Mesothelial cell of epicardium (in vitro differentiated cells): ENCODE data around the gene CC2D1A. TPM values are rescaled to one million over a fixed set of nuclear protein-coding genes. Genes with fewer than 3 reads are reported as not detected.

ENCODE experiments used
- DNase-seq, 2 experiments: peaks; one replicate each; pipeline ENCODE4 v3.0.0; 2021; ENCODE audit warnings: low spot score in 2 of 2; ENCODE audit not compliant: unreplicated experiment in 2 of 2
- H3K27ac Mint-ChIP-seq: 2 replicates; pipeline ENCODE4 v1.8.0; 2021; ENCODE audit warnings: mixed read lengths
- H3K27me3 Mint-ChIP-seq: 2 replicates; pipeline ENCODE4 v1.8.0; 2021; ENCODE audit warnings: low read depth, mixed read lengths
- H3K36me3 Mint-ChIP-seq: 2 replicates; pipeline ENCODE4 v1.8.0; 2021; ENCODE audit warnings: mixed read lengths
- H3K4me1 Mint-ChIP-seq: 2 replicates; pipeline ENCODE4 v1.8.0; 2021; ENCODE audit warnings: mixed read lengths
- H3K4me3 Mint-ChIP-seq: 2 replicates; pipeline ENCODE4 v1.8.0; 2021; ENCODE audit warnings: mild to moderate bottlenecking, moderate library complexity, mixed read lengths
- H3K9me3 Mint-ChIP-seq: 2 replicates; pipeline ENCODE4 v1.8.0; 2021; ENCODE audit warnings: mixed read lengths
- CTCF ChIP-seq: fragments of 200-600 bp; sonication (generic); IDR thresholded peaks from one replicate; pipeline ENCODE4 v1.5.0; 2021; ENCODE audit warnings: antibody characterized with exemption; ENCODE audit not compliant: unreplicated experiment
- total RNA-seq: library from RNA; stranded (reverse); gene quantifications from 3 replicates; pipeline ENCODE4 v1.2.1, GENCODE V29; 2021

Gene CC2D1A
- total RNA-seq, 1 donor from 2014 or later: 66.0 TPM

GRCh38 chr19:13932911-13933393, 27.0 kb downstream of the CC2D1A start:
- H3K27me3 Mint-ChIP-seq: peaks cover 3% of the 10 kb centered on the region
- peaks cover 4% of the 10 kb centered on the region for H3K4me1 Mint-ChIP-seq
- peaks cover 6% of the 10 kb centered on the region for H3K36me3 Mint-ChIP-seq
- H3K9me3 Mint-ChIP-seq: no peaks in the 10 kb centered on the region
- no peak overlapping the region for H3K4me3 Mint-ChIP-seq
- no peak for DNase-seq
- H3K27ac Mint-ChIP-seq: no peak overlapping the region
- TF ChIP-seq CTCF: no peak

GRCh38 chr19:13934785-13935109, 28.7 kb downstream of the CC2D1A start:
- Mint-ChIP-seq H3K9me3 (no peaks in the 10 kb centered on the region), H3K4me1 (peaks cover 4% of the 10 kb centered on the region), H3K27ac (no peak overlapping the region), H3K4me3 (no peak overlapping the region), H3K36me3 (no peaks in the 10 kb centered on the region), H3K27me3 (peaks cover 4% of the 10 kb centered on the region)
- no peak for DNase-seq
- TF ChIP-seq CTCF: no peak

- Mint-ChIP-seq H3K4me1 (peaks cover 4% of the 10 kb centered on the region), H3K36me3 (no peaks in the 10 kb centered on the region), H3K4me3 (no peak overlapping the region), H3K27me3 (peaks cover 4% of the 10 kb centered on the region), H3K27ac (no peak overlapping the region), H3K9me3 (no peaks in the 10 kb centered on the region)
- DNase-seq: no peak
- TF ChIP-seq CTCF: no peak
Measured at GRCh38 chr19:13935765-13936510, 29.9 kb downstream of the CC2D1A start.

DNA sequence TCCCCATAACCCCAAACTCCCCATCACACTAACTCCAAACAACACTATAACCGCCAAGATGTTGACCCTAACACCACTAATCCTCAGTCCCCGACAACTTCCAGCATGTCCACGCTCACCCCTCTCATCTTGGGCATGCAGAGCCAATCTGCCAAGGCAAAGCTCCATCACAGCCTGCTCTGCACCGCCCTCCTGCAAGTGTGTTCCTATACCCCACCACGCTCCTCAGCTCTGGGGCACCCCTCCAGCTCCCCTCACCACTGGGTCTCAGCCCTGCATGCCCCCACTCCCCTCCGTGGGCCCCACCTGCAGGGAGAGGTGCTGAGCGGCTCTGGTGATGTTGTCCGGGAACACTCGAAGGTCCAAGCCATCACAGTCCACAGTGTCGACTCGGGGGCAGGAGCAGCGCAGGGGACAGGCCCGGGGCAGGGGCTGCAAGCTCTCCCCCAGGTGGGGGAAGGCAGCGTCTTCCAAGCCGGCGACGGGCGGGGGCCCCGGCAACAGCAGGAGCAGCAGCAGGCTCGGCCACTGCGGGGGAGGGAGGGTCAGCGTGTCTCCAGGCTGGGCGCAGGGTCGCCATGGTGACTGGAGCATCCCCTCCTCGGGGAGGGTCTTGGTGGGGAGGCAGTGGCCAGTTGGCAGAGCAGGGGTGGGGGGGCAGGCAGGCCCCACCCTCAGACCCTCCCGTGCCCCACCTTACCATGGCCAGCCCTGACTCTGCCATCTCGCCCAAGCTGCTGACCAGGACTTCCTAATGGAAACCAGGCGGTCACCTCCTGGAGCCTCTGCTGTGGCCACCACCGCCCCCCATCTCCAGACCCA, 31.7 kb downstream of the CC2D1A start:
- no peak for DNase-seq
- Mint-ChIP-seq H3K27ac (no peak overlapping the region), H3K36me3 (no peaks in the 10 kb centered on the region), H3K9me3 (no peaks in the 10 kb centered on the region), H3K4me1 (peaks cover 4% of the 10 kb centered on the region), H3K4me3 (no peak overlapping the region), H3K27me3 (peaks cover 4% of the 10 kb centered on the region)
- TF ChIP-seq CTCF: no peak

DNA sequence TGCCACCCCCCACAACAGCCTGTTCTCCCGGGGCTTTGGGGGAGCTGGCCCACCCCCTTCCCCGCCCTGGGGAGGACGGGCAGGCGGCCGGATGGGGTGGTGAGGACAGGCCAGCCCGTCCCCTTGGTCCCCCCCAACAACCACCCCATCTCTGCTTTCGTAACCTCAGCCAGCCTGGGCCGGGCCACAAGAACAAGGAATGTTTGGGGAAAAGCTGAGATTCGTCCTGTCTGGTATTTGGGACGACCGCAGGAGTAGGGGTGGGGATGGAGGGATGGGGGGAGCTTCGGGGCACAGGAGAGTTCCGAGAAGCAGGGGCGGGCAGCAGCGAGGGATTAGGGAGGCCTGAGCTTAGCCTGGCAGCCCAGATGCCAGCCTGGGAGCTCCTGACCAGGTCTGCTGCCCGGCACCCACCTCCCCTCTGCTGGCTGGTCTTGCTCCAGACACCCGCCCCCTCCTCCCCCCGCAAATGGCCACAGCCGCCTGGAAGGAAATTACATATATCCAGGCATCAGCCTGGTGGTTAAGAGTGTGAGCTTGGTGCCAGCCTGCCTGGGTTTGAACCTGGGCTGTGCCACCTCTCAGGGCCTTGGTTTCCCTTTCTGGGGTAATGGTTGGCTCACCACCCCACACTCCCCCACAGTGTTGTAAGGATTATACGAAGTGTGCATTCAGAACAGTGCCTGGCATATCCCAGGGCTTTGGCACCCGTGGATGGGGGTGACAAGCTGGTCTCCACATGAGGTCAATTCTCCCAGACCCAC, 32.5 kb downstream of the CC2D1A start, which contains the start of gene PODNL1:
Gene PODNL1, minus strand, starts transcription at position 117 of the 764 bp plus-strand sequence. CDS start 236 bp downstream, outside the sequence.
- peaks cover 4% of the 10 kb centered on the region for H3K27me3 Mint-ChIP-seq
- no peak for TF ChIP-seq CTCF
- DNase-seq: no peak
- peaks cover 4% of the 10 kb centered on the region for H3K4me1 Mint-ChIP-seq
- no peak within 1 kb of the TSS for H3K27ac Mint-ChIP-seq
- H3K4me3 Mint-ChIP-seq: no peak within 1 kb of the TSS
- H3K36me3 Mint-ChIP-seq: no peaks in the 10 kb centered on the region
- H3K9me3 Mint-ChIP-seq: no peaks in the 10 kb centered on the region
